GM19397 (cell line): ENCODE results near the gene REV3L.

Experiments
- ATAC-seq: cut with Tn5 transposase; IDR thresholded peaks from one replicate; pipeline ENCODE4 v1.9.1; 2021; ENCODE audit warnings: mild to moderate bottlenecking, moderate library complexity; ENCODE audit not compliant: unreplicated experiment

Gene REV3L

GRCh38 chr6:111428811-111429210 lies 54.2 kb downstream of the REV3L start:
- ATAC-seq = no peak

- ATAC-seq = no peak
Measured at GRCh38 chr6:111427341-111428116, 55.5 kb downstream of the REV3L start.

GRCh38 chr6:111423960-111424846 lies 58.8 kb downstream of the REV3L start:
- no peak for ATAC-seq

GRCh38 chr6:111423055-111423633 lies 59.9 kb downstream of the REV3L start:
- no peak for ATAC-seq

GRCh38 chr6:111418971-111419693 lies 63.9 kb downstream of the REV3L start:
- ATAC-seq = no peak

DNA sequence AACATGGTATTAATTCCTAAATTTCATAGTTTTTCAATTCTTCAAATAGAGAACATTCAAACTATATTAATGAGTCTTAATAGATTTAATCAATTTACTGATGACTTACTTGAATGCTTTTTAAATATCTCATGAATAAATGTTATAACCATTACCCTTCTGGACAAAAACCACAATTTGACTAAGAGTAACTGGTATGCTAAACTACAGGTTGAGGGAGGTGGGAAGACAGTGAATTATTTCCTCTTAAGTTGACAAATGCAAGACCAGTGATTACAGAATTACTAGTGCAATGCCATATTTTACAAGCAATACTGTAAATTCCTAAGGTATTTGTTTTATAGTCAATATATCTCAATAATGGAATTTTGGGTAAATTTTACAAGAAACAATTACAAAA lies 65.1 kb downstream of the REV3L start:
- no peak for ATAC-seq

- ATAC-seq = no peak
Measured at GRCh38 chr6:111417181-111417585, 65.8 kb downstream of the REV3L start.

DNA sequence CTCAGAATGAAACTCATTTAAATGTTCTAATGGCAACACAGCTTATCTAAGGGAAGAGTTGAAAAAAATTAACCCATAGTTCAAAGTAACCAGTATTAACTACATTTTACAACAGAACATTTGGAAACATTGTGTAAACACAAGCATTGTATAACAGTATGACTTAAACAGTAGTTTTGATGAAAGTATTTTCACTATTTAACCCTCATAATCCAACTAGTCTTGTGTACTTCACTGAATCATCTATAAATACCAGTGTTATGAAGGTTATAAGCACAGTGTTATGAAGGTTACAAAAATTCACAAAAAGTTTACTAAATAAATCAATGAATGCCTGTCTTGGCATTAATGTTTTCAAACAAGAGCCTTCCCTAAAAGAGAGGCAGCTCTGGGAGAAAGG lies 66.5 kb downstream of the REV3L start:
- no peak for ATAC-seq

- ATAC-seq = no peak
Measured at GRCh38 chr6:111414373-111414772, 68.6 kb downstream of the REV3L start.

DNA sequence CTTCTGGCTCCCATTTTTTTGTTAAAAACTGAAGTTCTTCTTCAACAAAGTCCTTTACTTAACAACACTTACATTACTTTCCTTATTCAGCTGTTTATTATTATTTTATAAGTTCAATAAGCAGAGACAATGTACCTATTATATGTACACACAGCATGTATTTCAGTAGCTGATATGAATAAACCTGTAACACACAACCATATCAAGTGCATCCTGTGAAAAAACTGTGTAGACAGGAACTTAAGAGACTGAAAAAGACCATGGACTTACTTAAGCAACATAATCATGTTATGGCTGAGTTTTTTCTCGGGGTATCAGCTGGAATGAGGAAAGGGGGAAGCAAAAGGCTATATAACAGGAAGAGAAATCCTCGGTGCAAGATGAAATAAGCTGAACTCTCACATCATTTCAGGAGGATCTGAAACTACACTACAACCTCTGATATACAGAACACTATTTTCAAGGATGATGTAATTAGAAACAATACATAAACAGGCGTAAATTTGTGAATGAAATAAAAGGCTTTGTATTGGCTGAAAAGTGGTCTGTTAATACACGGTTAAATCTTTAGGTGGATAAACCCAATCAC lies 70.9 kb downstream of the REV3L start:
- no peak for ATAC-seq

GRCh38 chr6:111411046-111411445 lies 72.0 kb downstream of the REV3L start:
- no peak for ATAC-seq

- no peak for ATAC-seq
Measured at GRCh38 chr6:111410371-111410770, 72.6 kb downstream of the REV3L start.

- ATAC-seq = no peak
Measured at GRCh38 chr6:111409430-111409829, 73.6 kb downstream of the REV3L start.

DNA sequence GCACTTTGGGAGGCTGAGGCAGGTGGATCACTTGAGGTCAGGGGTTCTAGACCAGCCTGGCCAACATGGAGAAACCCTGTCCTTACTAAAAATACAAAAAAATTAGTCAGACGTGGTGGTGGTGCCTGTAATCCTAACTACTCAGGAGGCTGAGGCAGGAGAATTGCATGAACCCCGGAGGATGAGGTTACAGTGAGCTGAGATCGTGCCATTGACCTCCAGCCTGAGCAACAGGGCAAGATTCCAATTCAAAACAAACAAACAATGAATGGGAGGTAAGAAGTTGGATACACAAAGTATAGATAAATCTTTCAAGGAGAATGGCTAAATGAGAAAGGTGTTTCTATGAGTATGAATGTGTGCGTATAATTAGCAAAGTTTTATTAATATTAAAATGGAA lies 75.3 kb downstream of the REV3L start:
- ATAC-seq = no peak

GRCh38 chr6:111406200-111406721 lies 76.8 kb downstream of the REV3L start:
- peak; percentile 99 for ATAC-seq

DNA sequence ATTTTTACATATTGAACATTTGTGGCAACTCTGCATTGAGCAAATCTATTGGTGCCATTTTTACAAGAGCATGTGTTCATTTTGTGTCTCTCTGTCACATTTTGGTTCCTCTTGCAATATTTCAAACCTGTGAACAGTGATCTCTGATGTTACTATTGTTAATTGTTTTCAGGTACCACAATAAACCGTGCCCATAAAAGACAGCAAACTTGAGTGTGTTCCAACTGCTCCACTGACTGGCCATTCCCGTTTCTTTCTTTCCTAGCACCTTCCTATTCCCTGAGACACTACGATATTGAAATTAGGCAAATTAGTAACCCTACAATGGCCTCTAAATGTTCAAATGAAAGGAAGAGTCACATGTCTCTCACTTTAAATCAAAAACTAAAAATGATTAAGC lies 79.6 kb downstream of the REV3L start:
- ATAC-seq = no peak

DNA sequence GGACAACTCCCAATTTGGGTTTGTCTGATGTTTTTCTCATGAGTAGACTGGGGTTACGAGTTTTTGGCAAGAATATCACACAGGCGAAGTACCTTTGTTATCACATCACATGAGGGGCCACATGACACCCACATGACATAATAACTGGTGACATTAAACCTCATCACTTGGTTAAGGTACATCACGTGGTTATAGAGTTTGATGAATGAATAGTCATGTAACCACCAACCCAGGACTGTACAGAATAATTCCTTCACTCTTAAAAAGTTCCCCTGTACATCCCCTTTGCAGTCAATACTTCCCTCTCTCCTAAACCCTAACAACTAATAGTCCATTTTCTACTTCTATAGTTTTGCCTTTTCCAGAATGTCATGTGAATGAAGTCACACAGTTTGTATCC lies 83.4 kb downstream of the REV3L start:
- no peak for ATAC-seq

DNA sequence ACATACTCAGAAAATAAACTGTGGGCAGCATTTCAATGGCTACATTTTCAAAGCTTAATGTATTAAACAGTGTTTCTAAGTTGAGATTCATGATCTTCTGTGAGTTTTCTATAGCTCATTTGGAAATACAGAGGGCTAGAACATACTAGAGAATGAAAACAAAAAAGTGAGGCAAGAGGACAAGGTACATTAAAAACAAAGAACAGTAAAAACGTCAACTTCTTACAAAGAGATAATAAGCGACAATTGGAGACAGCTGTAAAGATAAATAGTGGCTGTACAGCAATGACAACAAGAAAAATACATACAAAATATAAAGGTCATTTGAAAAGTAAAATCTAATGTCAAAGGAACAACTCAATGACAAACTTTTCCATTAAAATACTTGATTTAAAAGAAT lies 94.3 kb downstream of the REV3L start:
- no peak for ATAC-seq

DNA sequence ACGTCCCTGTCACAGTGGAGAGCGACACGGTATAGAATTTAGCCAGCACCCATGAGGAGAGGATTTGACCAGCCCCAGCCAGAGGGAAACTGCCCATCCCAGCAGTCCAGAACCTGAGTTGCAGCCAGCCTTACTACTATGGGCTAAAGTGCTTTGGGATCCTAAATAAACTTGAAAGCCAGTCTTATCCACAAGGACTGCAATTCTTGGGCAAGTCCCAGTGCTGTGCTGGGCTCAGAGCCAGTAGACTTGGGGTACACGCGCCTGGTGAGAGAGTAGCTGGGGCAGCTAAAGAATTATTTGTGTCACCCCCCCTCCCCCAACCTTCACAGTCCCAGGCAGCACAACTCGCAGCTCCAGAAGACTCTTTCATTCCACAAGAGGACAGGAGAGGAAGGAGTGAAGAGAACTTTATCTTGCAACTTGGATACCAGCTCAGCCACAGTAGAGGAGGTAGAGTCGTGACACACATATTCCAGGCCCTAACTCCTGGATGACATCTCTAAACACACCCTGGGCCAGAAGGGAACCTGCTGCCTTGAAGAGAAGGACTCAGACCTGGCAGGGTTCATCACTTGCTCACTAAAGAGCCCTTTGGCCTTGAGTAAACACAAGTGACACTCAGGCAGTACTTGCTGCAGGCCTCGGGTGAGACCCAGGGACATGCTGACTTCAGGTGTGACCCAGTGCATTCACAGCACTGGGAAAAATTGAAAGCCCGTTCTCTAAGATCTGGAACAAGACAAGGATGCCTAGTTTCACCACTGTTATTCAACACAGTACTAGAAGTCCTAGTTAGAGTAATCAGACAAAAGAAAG lies 100.3 kb downstream of the REV3L start:
- ATAC-seq = no peak

DNA sequence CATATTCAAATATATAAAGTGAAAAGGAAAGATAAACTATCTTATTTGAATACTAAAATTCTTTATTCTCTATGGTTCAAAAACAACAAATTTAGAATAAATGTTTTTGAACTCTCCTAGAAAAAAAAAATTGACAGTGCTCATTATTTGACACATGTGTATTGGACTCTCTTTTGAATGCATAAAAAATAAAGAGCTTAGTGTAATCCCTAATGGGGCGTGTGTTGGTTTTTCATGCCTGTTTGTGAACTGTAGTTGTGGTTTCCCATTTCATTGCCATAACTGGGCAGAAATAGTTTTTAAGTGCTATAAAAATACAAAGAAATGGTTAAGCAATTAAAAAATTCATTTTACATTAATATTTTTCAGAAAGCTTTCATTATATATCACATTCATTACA lies 101.3 kb downstream of the REV3L start:
- no peak for ATAC-seq
